SU-DHL-6 (cell line): Measurements from ENCODE around the gene RYK.
"Not testable (repeated sequence)": the region's sequence is repeated elsewhere in the genome, so short reads cannot be mapped to it uniquely, and the experiment has no call there.

Source experiments
- H2AFZ ChIP-seq: fragments of 200-600 bp; sonication (generic); 2 replicates; pipeline ENCODE4 v1.6.1; 2014; ENCODE audit warnings: low read depth, mild to moderate bottlenecking, moderate library complexity, mixed read lengths, antibody characterized with exemption, low read length; ENCODE audit not compliant: severe bottlenecking
- H3F3A ChIP-seq: fragments of 200-600 bp; shearing (Covaris generic); 2 replicates; pipeline ENCODE4 v1.6.0; 2016; ENCODE audit warnings: antibody characterized with exemption, mild to moderate bottlenecking; ENCODE audit not compliant: insufficient read depth
- H3K27ac ChIP-seq: fragments of 200-600 bp; sonication (generic); 2 replicates; pipeline ENCODE4 v1.5.1; 2016; ENCODE audit warnings: low read depth, mild to moderate bottlenecking, low read length, moderate library complexity, mixed read lengths
- H3K27me3 ChIP-seq: fragments of 200-600 bp; sonication (generic), shearing (Covaris generic); 2 replicates; pipeline ENCODE4 v1.6.0; 2014; ENCODE audit warnings: mild to moderate bottlenecking, low read length
- H3K36me3 ChIP-seq: fragments of 200-600 bp; sonication (generic); 2 replicates; pipeline ENCODE4 v1.6.1; 2014; ENCODE audit warnings: mild to moderate bottlenecking, low read length, mixed read lengths
- H3K4me2 ChIP-seq: fragments of 300-600, 200-600 bp; shearing (Covaris generic), sonication (generic); 2 replicates; pipeline ENCODE4 v1.6.0; 2014; ENCODE audit warnings: low read length, low read depth, mild to moderate bottlenecking; ENCODE audit not compliant: poor library complexity, severe bottlenecking
- H3K4me3 ChIP-seq: fragments of 200-600 bp; sonication (generic); 2 replicates; pipeline ENCODE4 v1.5.1; 2014; ENCODE audit warnings: antibody characterized with exemption, low read length, mild to moderate bottlenecking, mixed read lengths; ENCODE audit not compliant: insufficient read depth, poor library complexity, severe bottlenecking
- H3K79me2 ChIP-seq: fragments of 200-600 bp; sonication (generic); 2 replicates; pipeline ENCODE4 v1.6.1; 2014; ENCODE audit warnings: mild to moderate bottlenecking, low read length, moderate library complexity; ENCODE audit not compliant: insufficient read depth
- H3K9ac ChIP-seq: fragments of 200-600 bp; sonication (generic); 2 replicates; pipeline ENCODE4 v1.7.0; 2014; ENCODE audit warnings: mild to moderate bottlenecking, low read length
- H3K9me2 ChIP-seq: fragments of 200-600 bp; sonication (generic); replicated peaks from 2 replicates; pipeline ENCODE4 v1.6.1; 2014; ENCODE audit warnings: low read length; ENCODE audit not compliant: insufficient read depth
- H3K9me3 ChIP-seq: fragments of 200-600 bp; sonication (generic); 2 replicates; pipeline ENCODE4 v1.6.1; 2014; ENCODE audit warnings: low read length, mixed read lengths; ENCODE audit not compliant: insufficient read depth
- H4K20me1 ChIP-seq: fragments of 200-600 bp; sonication (generic); 2 replicates; pipeline ENCODE4 v1.6.1; 2014; ENCODE audit warnings: low read depth, mild to moderate bottlenecking, antibody characterized with exemption, low read length, moderate library complexity, mixed read lengths
- EZH2phosphoT487 ChIP-seq: fragments of 200-600 bp; sonication (generic), shearing (Covaris generic); conservative IDR thresholded peaks from 2 replicates; pipeline ENCODE4 v1.6.1; 2018; ENCODE audit warnings: mild to moderate bottlenecking, antibody characterized with exemption, low read length, moderate library complexity, mixed read lengths
- TF ChIP-seq, protein P1 (sequence below): fragments of 200-600 bp; sonication (generic); IDR thresholded peaks from one replicate; pipeline ENCODE4 v1.5.1; 2017; ENCODE audit warnings: antibody characterized with exemption, mild to moderate bottlenecking, low read length, moderate library complexity; ENCODE audit not compliant: insufficient read depth, poor library complexity, severe bottlenecking

Gene RYK

DNA sequence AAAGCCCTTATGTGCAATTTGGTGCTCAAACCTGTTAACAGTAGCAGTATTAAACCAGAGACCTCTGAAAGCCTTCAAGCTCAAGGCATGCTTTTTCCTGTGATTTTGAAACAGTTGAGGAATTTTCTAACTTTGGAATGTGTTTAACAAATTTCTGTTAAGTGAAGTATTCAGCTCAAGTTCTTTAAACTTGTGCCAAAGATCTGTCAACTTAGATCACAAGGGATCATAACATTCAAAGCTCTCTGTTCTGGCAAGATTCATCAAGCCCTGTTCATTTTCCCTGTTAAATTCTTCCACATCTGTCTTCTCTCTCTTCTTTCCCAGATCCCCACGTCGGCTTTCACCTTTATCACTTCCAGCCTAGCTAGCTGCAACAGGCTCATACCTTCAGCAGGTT, 28.8 kb upstream of the RYK start:
- Histone ChIP-seq H3K9me2 (no peaks in the 10 kb centered on the region), H3K4me2 (no peak overlapping the region), H3K36me3 (no peaks in the 10 kb centered on the region), H3K4me3 (no peak overlapping the region), H3K9me3 (no peaks in the 10 kb centered on the region), H3K27me3 (0 out of 2 replicates have a peak, but pooled peaks cover 6% of the 10 kb centered on the region), H2AFZ (no peak overlapping the region), H4K20me1 (no peaks in the 10 kb centered on the region), H3K9ac (no peak overlapping the region), H3K79me2 (no peaks in the 10 kb centered on the region), H3F3A (no peaks in the 10 kb centered on the region), H3K27ac (no peak overlapping the region)
- TF ChIP-seq, protein P1, sequence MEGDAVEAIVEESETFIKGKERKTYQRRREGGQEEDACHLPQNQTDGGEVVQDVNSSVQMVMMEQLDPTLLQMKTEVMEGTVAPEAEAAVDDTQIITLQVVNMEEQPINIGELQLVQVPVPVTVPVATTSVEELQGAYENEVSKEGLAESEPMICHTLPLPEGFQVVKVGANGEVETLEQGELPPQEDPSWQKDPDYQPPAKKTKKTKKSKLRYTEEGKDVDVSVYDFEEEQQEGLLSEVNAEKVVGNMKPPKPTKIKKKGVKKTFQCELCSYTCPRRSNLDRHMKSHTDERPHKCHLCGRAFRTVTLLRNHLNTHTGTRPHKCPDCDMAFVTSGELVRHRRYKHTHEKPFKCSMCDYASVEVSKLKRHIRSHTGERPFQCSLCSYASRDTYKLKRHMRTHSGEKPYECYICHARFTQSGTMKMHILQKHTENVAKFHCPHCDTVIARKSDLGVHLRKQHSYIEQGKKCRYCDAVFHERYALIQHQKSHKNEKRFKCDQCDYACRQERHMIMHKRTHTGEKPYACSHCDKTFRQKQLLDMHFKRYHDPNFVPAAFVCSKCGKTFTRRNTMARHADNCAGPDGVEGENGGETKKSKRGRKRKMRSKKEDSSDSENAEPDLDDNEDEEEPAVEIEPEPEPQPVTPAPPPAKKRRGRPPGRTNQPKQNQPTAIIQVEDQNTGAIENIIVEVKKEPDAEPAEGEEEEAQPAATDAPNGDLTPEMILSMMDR = no peak
- TF ChIP-seq EZH2phosphoT487 = no peak

DNA sequence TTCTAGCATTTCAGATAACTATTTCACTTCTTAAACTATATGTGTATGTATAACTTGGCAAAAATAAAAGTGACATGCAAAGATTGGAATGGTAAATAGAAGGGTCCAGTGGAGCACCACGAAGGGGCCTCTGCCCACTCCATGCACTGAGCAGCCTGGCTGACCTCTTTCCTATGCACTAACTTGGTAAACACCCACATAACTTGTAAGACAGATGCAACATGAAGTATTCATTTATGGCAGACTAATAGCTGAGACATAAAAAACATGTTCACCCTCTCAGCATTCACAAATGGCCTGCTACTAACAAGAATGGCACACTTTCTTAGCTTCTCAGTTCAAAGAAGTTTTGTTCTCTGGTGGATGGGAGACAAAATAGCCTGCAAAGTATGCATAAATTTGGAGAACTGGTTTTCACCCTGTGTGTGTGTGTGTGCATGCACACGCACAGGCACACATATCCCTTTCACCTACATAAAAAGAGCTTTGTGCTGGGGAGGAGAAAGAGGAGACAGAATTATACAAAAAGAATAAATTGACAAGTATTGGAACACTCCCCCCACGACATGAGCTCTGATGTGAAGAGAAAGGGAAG, 26.5 kb upstream of the RYK start:
- H3K27ac ChIP-seq = no peak overlapping the region
- no peaks in the 10 kb centered on the region for H4K20me1 ChIP-seq
- no peaks in the 10 kb centered on the region for H3F3A ChIP-seq
- H3K9me2 ChIP-seq = no peaks in the 10 kb centered on the region
- no peak overlapping the region for H2AFZ ChIP-seq
- H3K4me3 ChIP-seq = no peak overlapping the region
- H3K9me3 ChIP-seq = no peaks in the 10 kb centered on the region
- H3K4me2 ChIP-seq = no peak overlapping the region
- 0 out of 2 replicates have a peak, but pooled peaks cover 6% of the 10 kb centered on the region for H3K27me3 ChIP-seq
- H3K79me2 ChIP-seq = no peaks in the 10 kb centered on the region
- no peaks in the 10 kb centered on the region for H3K36me3 ChIP-seq
- no peak for TF ChIP-seq EZH2phosphoT487
- TF ChIP-seq, protein P1 = no peak
- no peak overlapping the region for H3K9ac ChIP-seq

DNA sequence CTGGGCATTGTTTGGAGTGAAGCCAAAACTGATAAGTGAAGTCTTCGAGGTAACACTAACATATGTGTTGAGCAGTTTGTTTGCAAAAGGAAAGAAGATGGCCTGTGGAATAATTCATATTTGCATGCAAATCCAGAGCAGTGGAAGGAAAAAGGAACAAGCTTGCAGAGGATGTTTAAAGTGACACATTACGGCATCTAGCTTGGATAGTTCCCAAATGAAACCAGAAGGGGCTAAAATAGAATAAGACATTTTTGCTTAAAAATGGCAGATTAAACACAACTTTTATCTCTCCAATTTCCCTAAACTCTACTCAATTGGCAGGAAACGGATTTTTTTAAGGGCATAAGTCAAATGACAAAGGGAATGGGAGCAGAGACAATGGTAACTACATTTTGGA, 25.4 kb upstream of the RYK start:
- Histone ChIP-seq H4K20me1 (no peaks in the 10 kb centered on the region), H3K36me3 (no peaks in the 10 kb centered on the region)
- TF ChIP-seq EZH2phosphoT487 = no peak
- TF ChIP-seq, protein P1 = no peak

DNA sequence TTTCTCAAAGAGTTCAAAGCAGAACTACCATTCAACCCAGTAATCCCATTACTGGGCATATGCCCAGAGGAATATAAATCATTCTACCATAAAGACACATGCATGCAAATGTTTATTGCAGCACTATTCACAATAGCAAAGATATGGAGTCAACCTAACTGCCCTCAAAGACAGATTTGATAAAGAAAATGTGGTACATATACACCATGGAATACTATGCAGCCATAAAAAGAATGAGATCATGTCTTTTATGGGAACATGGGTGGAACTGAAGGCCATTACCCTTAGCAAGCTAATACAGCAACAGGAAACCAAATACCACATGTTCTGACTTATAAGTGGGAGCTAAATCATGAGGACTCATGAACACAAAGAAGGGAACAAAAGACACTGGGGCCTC, 24.5 kb upstream of the RYK start:
- not testable (repeated sequence) for H3K27ac ChIP-seq, H3K4me2 ChIP-seq

More for the DNA sequence above, 25.4 kb upstream of the RYK start:
- H3K9ac ChIP-seq = no peak overlapping the region
- H3K27ac ChIP-seq = no peak overlapping the region
- 0 out of 2 replicates have a peak, but pooled peaks cover 6% of the 10 kb centered on the region for H3K27me3 ChIP-seq
- H3K4me3 ChIP-seq = no peak overlapping the region
- H3K79me2 ChIP-seq = no peaks in the 10 kb centered on the region
- no peak overlapping the region for H3K4me2 ChIP-seq
- no peaks in the 10 kb centered on the region for H3K9me3 ChIP-seq
- no peaks in the 10 kb centered on the region for H3F3A ChIP-seq
- no peaks in the 10 kb centered on the region for H3K9me2 ChIP-seq
- no peak overlapping the region for H2AFZ ChIP-seq

More for the DNA sequence above, 24.5 kb upstream of the RYK start:
- H3K4me3 ChIP-seq, H3K9me3 ChIP-seq, H3K9me2 ChIP-seq, H2AFZ ChIP-seq, H3K27me3 ChIP-seq, H3K9ac ChIP-seq, H3K79me2 ChIP-seq, H3K36me3 ChIP-seq, H3F3A ChIP-seq, H4K20me1 ChIP-seq: not testable (repeated sequence)
